Measurements from ENCODE around the gene H2AZ1.

- TF ChIP-seq EZH2 (IDR thresholded peaks at IDR 0.05; ENCODE audit: low read length) (no peak), CTCF (optimal IDR thresholded peaks at IDR 0.05 in 1 of 3, IDR thresholded peaks at IDR 0.05 in 1 of 3, conservative IDR thresholded peaks at IDR 0.05 in 1 of 3; ENCODE audit: extremely low read depth in 1 of 3, insufficient read depth in 2 of 3, low read length in 3 of 3) (no peak)
Observed at GRCh38 chr4:99971453-99972111, 21.5 kb upstream of the H2AZ1 start.

Data from keratinocyte (primary cell).